ENCODE data around the gene CECR2.

DNA sequence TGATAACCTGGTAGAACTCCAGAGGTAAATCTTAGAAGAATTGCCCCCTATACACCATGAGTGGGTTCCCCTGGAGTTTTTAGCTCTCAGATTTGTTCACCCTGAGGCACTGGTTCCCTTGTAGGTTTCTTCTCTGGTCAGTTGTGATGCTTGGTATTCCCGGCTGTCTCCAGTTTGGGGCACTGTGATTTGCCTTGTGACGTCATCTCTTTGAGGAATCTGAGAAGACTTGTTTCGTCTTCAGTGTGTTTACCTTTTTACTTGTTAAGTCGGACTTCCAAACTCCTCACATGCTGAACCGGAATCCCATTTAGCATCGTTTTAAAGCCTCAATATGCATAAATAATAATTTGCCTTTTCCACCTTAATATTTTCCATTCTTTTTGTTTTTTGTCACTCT is 54.4 kb downstream of the CECR2 start:
- TF ChIP-seq, protein P1, sequence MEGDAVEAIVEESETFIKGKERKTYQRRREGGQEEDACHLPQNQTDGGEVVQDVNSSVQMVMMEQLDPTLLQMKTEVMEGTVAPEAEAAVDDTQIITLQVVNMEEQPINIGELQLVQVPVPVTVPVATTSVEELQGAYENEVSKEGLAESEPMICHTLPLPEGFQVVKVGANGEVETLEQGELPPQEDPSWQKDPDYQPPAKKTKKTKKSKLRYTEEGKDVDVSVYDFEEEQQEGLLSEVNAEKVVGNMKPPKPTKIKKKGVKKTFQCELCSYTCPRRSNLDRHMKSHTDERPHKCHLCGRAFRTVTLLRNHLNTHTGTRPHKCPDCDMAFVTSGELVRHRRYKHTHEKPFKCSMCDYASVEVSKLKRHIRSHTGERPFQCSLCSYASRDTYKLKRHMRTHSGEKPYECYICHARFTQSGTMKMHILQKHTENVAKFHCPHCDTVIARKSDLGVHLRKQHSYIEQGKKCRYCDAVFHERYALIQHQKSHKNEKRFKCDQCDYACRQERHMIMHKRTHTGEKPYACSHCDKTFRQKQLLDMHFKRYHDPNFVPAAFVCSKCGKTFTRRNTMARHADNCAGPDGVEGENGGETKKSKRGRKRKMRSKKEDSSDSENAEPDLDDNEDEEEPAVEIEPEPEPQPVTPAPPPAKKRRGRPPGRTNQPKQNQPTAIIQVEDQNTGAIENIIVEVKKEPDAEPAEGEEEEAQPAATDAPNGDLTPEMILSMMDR (IDR thresholded peaks at IDR 0.05) = no peak
- TF ChIP-seq, protein P2, sequence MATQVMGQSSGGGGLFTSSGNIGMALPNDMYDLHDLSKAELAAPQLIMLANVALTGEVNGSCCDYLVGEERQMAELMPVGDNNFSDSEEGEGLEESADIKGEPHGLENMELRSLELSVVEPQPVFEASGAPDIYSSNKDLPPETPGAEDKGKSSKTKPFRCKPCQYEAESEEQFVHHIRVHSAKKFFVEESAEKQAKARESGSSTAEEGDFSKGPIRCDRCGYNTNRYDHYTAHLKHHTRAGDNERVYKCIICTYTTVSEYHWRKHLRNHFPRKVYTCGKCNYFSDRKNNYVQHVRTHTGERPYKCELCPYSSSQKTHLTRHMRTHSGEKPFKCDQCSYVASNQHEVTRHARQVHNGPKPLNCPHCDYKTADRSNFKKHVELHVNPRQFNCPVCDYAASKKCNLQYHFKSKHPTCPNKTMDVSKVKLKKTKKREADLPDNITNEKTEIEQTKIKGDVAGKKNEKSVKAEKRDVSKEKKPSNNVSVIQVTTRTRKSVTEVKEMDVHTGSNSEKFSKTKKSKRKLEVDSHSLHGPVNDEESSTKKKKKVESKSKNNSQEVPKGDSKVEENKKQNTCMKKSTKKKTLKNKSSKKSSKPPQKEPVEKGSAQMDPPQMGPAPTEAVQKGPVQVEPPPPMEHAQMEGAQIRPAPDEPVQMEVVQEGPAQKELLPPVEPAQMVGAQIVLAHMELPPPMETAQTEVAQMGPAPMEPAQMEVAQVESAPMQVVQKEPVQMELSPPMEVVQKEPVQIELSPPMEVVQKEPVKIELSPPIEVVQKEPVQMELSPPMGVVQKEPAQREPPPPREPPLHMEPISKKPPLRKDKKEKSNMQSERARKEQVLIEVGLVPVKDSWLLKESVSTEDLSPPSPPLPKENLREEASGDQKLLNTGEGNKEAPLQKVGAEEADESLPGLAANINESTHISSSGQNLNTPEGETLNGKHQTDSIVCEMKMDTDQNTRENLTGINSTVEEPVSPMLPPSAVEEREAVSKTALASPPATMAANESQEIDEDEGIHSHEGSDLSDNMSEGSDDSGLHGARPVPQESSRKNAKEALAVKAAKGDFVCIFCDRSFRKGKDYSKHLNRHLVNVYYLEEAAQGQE (IDR thresholded peaks at IDR 0.05; ENCODE audit: insufficient read depth in 1 of 2, low read depth in 2 of 2, low read length in 1 of 2) = no peak
- no peak for TF ChIP-seq SIN3A (IDR thresholded peaks at IDR 0.05; ENCODE audit: borderline replicate concordance, insufficient read depth, low read depth, low read length)
